ENCODE data around the gene RGP1.
A peak's percentile ranks its signal among the peaks of the same experiment; 100 is the strongest.

Gene RGP1

DNA sequence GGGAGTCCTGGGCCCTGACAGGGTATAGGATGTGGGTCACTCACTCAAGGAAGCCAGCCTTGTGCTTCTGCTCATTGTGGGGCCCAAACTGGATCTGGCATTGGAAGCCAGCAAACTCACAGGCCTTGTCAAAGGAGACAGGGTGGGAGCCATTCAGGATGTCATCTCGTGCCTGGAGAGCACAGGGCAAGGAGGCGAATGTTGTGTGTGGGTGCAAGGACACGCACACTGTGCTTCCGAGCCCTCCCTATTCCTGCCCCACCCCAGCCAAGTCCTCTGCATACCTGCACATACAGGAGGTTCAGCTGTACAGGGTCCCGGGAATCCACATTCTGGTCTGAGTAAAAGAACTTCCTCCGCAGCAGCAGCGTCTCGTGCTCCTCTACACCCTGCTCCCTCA lies 25.2 kb upstream of the RGP1 start:
- no peak overlapping the region for H3K27ac ChIP-seq (ENCODE audit: low read depth, low read length)
- no peak overlapping the region for H3K4me3 ChIP-seq (ENCODE audit: low read depth, low read length)
- H3K4me1 ChIP-seq (ENCODE audit: control insufficient read depth, insufficient read depth, low read length), result peaks cover 28% of the 10 kb centered on the region
- H3K9ac ChIP-seq (ENCODE audit: low read length), result no peak overlapping the region
- H3K27me3 ChIP-seq (ENCODE audit: control insufficient read depth, insufficient read depth, low read length), result no peaks in the 10 kb centered on the region
- no peaks in the 10 kb centered on the region for H3K9me3 ChIP-seq (ENCODE audit: control insufficient read depth, insufficient read depth, low read depth, low read length)
- peaks cover 65% of the 10 kb centered on the region for H3K36me3 ChIP-seq (ENCODE audit: control insufficient read depth, insufficient read depth, low read length)

DNA sequence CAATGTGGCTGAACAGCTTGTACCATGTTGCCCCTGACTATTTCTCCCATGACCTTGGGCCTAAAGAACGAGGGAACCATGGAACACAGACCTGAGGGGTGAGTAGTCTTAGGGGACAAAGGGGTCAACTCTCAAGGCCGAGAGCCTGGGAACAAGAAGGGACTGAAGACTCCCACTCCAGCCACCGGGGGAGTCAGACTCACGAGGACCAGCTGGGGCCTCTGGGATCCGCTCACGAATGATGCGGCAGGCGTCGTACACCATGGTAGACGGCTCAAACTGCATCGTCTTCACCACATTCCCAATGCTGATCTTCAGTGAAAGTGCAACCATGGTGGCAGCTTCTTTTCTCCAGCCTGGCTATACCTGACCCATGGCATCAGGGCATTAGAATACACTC lies 23.7 kb upstream of the RGP1 start:
- Histone ChIP-seq H3K9me3 (ENCODE audit: control insufficient read depth, insufficient read depth, low read depth, low read length) (no peaks in the 10 kb centered on the region), H3K27ac (ENCODE audit: low read depth, low read length) (no peak overlapping the region), H3K36me3 (ENCODE audit: control insufficient read depth, insufficient read depth, low read length) (peaks cover 51% of the 10 kb centered on the region), H3K9ac (ENCODE audit: low read length) (no peak overlapping the region), H3K4me3 (ENCODE audit: low read depth, low read length) (no peak overlapping the region), H3K4me1 (ENCODE audit: control insufficient read depth, insufficient read depth, low read length) (peaks cover 42% of the 10 kb centered on the region), H3K27me3 (ENCODE audit: control insufficient read depth, insufficient read depth, low read length) (no peaks in the 10 kb centered on the region)

DNA sequence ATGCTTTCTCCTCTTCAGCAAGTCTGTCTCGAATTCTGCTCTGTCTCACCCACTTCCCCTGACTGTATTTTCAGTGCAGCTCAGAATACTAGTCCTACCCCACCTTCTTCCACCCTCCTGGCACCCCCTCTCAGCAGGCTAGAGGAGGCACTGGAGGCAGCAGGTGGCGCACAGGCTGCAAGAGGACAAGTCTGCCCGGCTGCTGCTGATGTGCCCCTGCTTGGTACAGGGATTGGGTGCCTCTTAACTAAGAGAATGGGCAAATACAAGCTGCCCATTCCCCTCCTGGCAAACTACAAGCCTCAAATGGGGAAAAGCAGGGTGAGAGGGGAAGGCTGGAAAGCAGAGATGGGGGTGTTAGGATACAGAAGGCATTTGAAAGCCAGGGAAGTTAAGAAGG lies 22.2 kb upstream of the RGP1 start:
- no peak overlapping the region for H3K4me3 ChIP-seq (ENCODE audit: low read depth, low read length)
- H3K4me1 ChIP-seq (ENCODE audit: control insufficient read depth, insufficient read depth, low read length), result peaks cover 50% of the 10 kb centered on the region
- no peaks in the 10 kb centered on the region for H3K27me3 ChIP-seq (ENCODE audit: control insufficient read depth, insufficient read depth, low read length)
- peak overlapping the region; percentile 5; the same call in 1 of the 2 replicates for H3K27ac ChIP-seq (ENCODE audit: low read depth, low read length)
- H3K36me3 ChIP-seq (ENCODE audit: control insufficient read depth, insufficient read depth, low read length), result peaks cover 35% of the 10 kb centered on the region
- H3K9ac ChIP-seq (ENCODE audit: low read length), result peak overlapping the region; percentile 80
- H3K9me3 ChIP-seq (ENCODE audit: control insufficient read depth, insufficient read depth, low read depth, low read length), result no peaks in the 10 kb centered on the region

GRCh38 chr9:35727676-35728040 lies 21.4 kb upstream of the RGP1 start:
- peak overlapping the region; percentile 80 for H3K9ac ChIP-seq (ENCODE audit: low read length)
- H3K27me3 ChIP-seq (ENCODE audit: control insufficient read depth, insufficient read depth, low read length), result no peaks in the 10 kb centered on the region
- peak overlapping the region; percentile 74 for H3K27ac ChIP-seq (ENCODE audit: low read depth, low read length)
- H3K9me3 ChIP-seq (ENCODE audit: control insufficient read depth, insufficient read depth, low read depth, low read length), result no peaks in the 10 kb centered on the region
- H3K4me1 ChIP-seq (ENCODE audit: control insufficient read depth, insufficient read depth, low read length), result peaks cover 50% of the 10 kb centered on the region
- peak overlapping the region; percentile 48 for H3K4me3 ChIP-seq (ENCODE audit: low read depth, low read length)
- peaks cover 28% of the 10 kb centered on the region for H3K36me3 ChIP-seq (ENCODE audit: control insufficient read depth, insufficient read depth, low read length)

- peak overlapping the region; percentile 74 for H3K27ac ChIP-seq (ENCODE audit: low read depth, low read length)
- no peaks in the 10 kb centered on the region for H3K27me3 ChIP-seq (ENCODE audit: control insufficient read depth, insufficient read depth, low read length)
- peaks cover 24% of the 10 kb centered on the region for H3K36me3 ChIP-seq (ENCODE audit: control insufficient read depth, insufficient read depth, low read length)
- H3K9me3 ChIP-seq (ENCODE audit: control insufficient read depth, insufficient read depth, low read depth, low read length), result no peaks in the 10 kb centered on the region
- H3K4me1 ChIP-seq (ENCODE audit: control insufficient read depth, insufficient read depth, low read length), result peaks cover 51% of the 10 kb centered on the region
- peak overlapping the region; percentile 48 for H3K4me3 ChIP-seq (ENCODE audit: low read depth, low read length)
- peak overlapping the region; percentile 80 for H3K9ac ChIP-seq (ENCODE audit: low read length)
Measured at GRCh38 chr9:35728041-35728971, 20.8 kb upstream of the RGP1 start.

DNA sequence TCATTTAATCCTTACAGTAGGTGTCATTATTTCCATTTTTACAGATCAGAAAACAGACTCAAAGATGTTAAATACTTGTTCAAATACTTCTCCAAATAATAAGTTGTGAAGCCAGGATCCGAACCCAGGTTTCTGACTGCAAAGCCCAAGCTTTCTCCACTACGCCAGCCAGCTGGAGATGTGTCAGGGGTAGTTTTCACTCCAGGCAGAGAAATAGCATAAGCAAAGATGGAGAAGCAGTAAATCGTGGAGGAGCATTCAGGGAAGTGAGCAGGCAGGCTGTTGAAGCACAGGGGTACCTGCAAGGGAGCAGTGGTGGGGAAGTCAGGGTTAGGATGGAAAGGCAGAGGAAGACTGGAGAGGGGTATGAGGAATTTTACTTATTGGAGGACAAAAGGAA lies 20.0 kb upstream of the RGP1 start:
- H3K4me3 ChIP-seq (ENCODE audit: low read depth, low read length), result peak overlapping the region; percentile 91; the same call in 1 of the 2 replicates
- peaks cover 55% of the 10 kb centered on the region for H3K4me1 ChIP-seq (ENCODE audit: control insufficient read depth, insufficient read depth, low read length)
- no peaks in the 10 kb centered on the region for H3K9me3 ChIP-seq (ENCODE audit: control insufficient read depth, insufficient read depth, low read depth, low read length)
- H3K27ac ChIP-seq (ENCODE audit: low read depth, low read length), result no peak overlapping the region
- H3K27me3 ChIP-seq (ENCODE audit: control insufficient read depth, insufficient read depth, low read length), result no peaks in the 10 kb centered on the region
- peak overlapping the region; percentile 53 for H3K9ac ChIP-seq (ENCODE audit: low read length)
- H3K36me3 ChIP-seq (ENCODE audit: control insufficient read depth, insufficient read depth, low read length), result peaks cover 16% of the 10 kb centered on the region

GRCh38 chr9:35729700-35730485 lies 19.2 kb upstream of the RGP1 start:
- Histone ChIP-seq H3K4me1 (ENCODE audit: control insufficient read depth, insufficient read depth, low read length) (peaks cover 55% of the 10 kb centered on the region), H3K36me3 (ENCODE audit: control insufficient read depth, insufficient read depth, low read length) (peaks cover 15% of the 10 kb centered on the region), H3K27ac (ENCODE audit: low read depth, low read length) (no peak overlapping the region), H3K9ac (ENCODE audit: low read length) (peak overlapping the region; percentile 53), H3K27me3 (ENCODE audit: control insufficient read depth, insufficient read depth, low read length) (no peaks in the 10 kb centered on the region), H3K9me3 (ENCODE audit: control insufficient read depth, insufficient read depth, low read depth, low read length) (no peaks in the 10 kb centered on the region), H3K4me3 (ENCODE audit: low read depth, low read length) (peak overlapping the region; percentile 91)

DNA sequence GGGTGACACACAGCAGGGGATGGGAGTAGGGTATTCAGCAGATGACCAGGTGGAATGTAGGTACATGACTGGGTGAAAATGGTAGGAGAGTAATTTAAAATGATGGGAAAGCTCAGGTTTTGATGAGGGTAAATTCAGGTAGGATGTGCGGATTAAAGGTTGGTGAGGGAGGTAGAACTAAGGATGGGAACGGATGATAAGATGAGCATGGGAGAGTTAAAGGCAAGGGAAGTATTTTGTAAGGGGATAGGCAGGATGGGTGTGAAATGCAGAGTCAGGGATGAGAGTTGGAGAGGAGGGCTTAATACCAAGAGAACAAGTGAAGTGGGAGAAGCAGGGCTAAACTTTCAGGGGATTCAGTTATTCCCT lies 18.6 kb upstream of the RGP1 start:
- Histone ChIP-seq H3K27me3 (ENCODE audit: control insufficient read depth, insufficient read depth, low read length) (no peaks in the 10 kb centered on the region), H3K4me3 (ENCODE audit: low read depth, low read length) (peak overlapping the region; percentile 91; the same call in 1 of the 2 replicates), H3K27ac (ENCODE audit: low read depth, low read length) (no peak overlapping the region), H3K9me3 (ENCODE audit: control insufficient read depth, insufficient read depth, low read depth, low read length) (no peaks in the 10 kb centered on the region), H3K4me1 (ENCODE audit: control insufficient read depth, insufficient read depth, low read length) (peaks cover 55% of the 10 kb centered on the region), H3K9ac (ENCODE audit: low read length) (no peak overlapping the region), H3K36me3 (ENCODE audit: control insufficient read depth, insufficient read depth, low read length) (peaks cover 15% of the 10 kb centered on the region)

GRCh38 chr9:35731415-35732184 lies 17.5 kb upstream of the RGP1 start:
- Histone ChIP-seq H3K27me3 (ENCODE audit: control insufficient read depth, insufficient read depth, low read length) (no peaks in the 10 kb centered on the region), H3K27ac (ENCODE audit: low read depth, low read length) (peak overlapping the region; percentile 67; the same call in 1 of the 2 replicates), H3K9ac (ENCODE audit: low read length) (peak overlapping the region; percentile 88), H3K9me3 (ENCODE audit: control insufficient read depth, insufficient read depth, low read depth, low read length) (no peaks in the 10 kb centered on the region), H3K36me3 (ENCODE audit: control insufficient read depth, insufficient read depth, low read length) (peaks cover 23% of the 10 kb centered on the region), H3K4me1 (ENCODE audit: control insufficient read depth, insufficient read depth, low read length) (peaks cover 50% of the 10 kb centered on the region), H3K4me3 (ENCODE audit: low read depth, low read length) (peak overlapping the region; percentile 91)

- Histone ChIP-seq H3K27me3 (ENCODE audit: control insufficient read depth, insufficient read depth, low read length) (no peaks in the 10 kb centered on the region), H3K4me1 (ENCODE audit: control insufficient read depth, insufficient read depth, low read length) (peaks cover 43% of the 10 kb centered on the region), H3K27ac (ENCODE audit: low read depth, low read length) (peak within 1 kb of the TSS; percentile 67; the same call in 1 of the 2 replicates), H3K36me3 (ENCODE audit: control insufficient read depth, insufficient read depth, low read length) (peaks cover 30% of the 10 kb centered on the region), H3K9me3 (ENCODE audit: control insufficient read depth, insufficient read depth, low read depth, low read length) (no peaks in the 10 kb centered on the region), H3K9ac (ENCODE audit: low read length) (peak within 1 kb of the TSS; percentile 88), H3K4me3 (ENCODE audit: low read depth, low read length) (peak within 1 kb of the TSS; percentile 91)
Measured at GRCh38 chr9:35732185-35732799, 16.8 kb upstream of the RGP1 start, which contains the start of the genes CREB3 and TLN1. Gene CREB3, plus strand, starts transcription at chr9:35732666. Its CDS starts 107 bp downstream, at chr9:35732773. Gene TLN1, minus strand, starts transcription at chr9:35732195. Its CDS starts 6,501 bp downstream, at chr9:35725694.

Data from HUES6 (cell line).